IMR-90 (cell line): ENCODE measurements around the gene PHACTR3.

Experiments
- FOS ChIP-seq: fragments of 150-350 bp; IDR thresholded peaks from 2 replicates; pipeline ENCODE4 v1.6.1; 2016; ENCODE audit warnings: low read depth, low read length
- POLR2A ChIP-seq: IDR thresholded peaks from 2 replicates; pipeline ENCODE4 v1.6.1; 2012; ENCODE audit warnings: mild to moderate bottlenecking, low read depth, low read length
- TF ChIP-seq, protein P1 (sequence below): conservative IDR thresholded peaks from 2 replicates; pipeline ENCODE4 v1.5.1; 2012; ENCODE audit warnings: mild to moderate bottlenecking, low read depth, low read length, improper control_type of control experiment
- TF ChIP-seq, protein P2 (sequence below): fragments of 150-350 bp; IDR thresholded peaks from 2 replicates; pipeline ENCODE4 v1.6.1; 2017; ENCODE audit warnings: mild to moderate bottlenecking, antibody characterized with exemption, low read length, low read depth

DNA sequence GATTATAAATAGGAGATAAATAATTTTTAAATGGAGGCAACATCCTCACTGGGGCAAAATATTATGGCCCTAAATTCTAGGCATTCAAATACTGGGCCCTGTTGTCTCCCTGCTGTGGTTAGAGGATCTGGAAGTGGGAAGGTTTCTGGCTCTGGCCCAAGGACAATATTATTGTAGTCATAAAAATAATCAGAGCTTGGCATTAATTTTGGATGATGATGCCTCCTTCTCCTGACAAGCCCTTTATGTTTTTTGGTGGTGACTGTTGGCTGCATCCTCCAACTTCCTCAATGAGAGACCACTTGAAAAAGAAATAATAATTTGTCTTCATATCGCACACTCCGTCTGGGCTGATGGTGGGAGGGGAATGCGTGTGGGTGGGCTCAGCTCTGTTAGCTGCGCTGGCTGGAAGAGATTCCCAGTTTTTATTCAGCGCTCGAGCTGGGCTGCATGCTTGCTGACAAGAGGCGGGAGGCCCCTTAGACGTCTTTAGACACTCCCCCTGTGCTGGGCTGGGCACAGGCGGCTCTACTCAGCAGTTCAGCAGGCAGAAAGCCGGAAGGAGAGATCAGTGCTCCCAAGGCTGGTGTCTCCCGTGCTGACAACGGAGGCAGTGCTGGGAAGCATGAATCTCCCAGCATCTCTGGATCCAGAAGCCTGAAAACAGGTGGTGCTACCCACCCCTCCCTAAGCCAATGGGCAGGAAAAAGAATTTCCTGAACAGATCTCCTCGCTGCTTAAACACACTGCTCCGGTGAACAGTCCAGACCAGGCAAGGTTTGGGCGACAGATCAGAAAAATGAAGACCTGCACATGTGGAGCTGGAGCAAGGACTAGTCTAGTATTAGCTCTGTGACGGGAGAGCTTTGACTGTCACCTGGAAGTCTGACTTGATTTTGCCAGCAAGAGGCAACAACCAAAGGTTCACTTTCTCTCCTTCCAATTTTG lies 231.4 kb downstream of the PHACTR3 start:
- TF ChIP-seq, protein P1, sequence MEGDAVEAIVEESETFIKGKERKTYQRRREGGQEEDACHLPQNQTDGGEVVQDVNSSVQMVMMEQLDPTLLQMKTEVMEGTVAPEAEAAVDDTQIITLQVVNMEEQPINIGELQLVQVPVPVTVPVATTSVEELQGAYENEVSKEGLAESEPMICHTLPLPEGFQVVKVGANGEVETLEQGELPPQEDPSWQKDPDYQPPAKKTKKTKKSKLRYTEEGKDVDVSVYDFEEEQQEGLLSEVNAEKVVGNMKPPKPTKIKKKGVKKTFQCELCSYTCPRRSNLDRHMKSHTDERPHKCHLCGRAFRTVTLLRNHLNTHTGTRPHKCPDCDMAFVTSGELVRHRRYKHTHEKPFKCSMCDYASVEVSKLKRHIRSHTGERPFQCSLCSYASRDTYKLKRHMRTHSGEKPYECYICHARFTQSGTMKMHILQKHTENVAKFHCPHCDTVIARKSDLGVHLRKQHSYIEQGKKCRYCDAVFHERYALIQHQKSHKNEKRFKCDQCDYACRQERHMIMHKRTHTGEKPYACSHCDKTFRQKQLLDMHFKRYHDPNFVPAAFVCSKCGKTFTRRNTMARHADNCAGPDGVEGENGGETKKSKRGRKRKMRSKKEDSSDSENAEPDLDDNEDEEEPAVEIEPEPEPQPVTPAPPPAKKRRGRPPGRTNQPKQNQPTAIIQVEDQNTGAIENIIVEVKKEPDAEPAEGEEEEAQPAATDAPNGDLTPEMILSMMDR, result no peak
- TF ChIP-seq, protein P2, sequence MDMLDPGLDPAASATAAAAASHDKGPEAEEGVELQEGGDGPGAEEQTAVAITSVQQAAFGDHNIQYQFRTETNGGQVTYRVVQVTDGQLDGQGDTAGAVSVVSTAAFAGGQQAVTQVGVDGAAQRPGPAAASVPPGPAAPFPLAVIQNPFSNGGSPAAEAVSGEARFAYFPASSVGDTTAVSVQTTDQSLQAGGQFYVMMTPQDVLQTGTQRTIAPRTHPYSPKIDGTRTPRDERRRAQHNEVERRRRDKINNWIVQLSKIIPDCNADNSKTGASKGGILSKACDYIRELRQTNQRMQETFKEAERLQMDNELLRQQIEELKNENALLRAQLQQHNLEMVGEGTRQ, result no peak
- TF ChIP-seq POLR2A (no peak), FOS (no peak)
